Omental fat pad (tissue), 4 donors: ENCODE measurements around the gene LETMD1. TPM values are rescaled to one million over a fixed set of nuclear protein-coding genes. Genes with fewer than 3 reads are reported as not detected.
"Not testable (repeated sequence)": the region's sequence is repeated elsewhere in the genome, so short reads cannot be mapped to it uniquely, and the experiment has no call there.

Experiments used
- ATAC-seq: fragments of 150-250 bp; one replicate; pipeline ENCODE4 v1.9.1; 2016; ENCODE audit warnings: mild to moderate bottlenecking, moderate library complexity; ENCODE audit not compliant: low FRiP score
- DNase-seq: peaks from one replicate; pipeline ENCODE4 v3.0.0-alpha.2; 2019; ENCODE audit warnings: low spot score
- total RNA-seq, 4 donors: library from RNA; depleted of rRNA; stranded (reverse); fragments of >200 nt; gene quantifications; one replicate each; pipeline ENCODE4 v1.1.0, GENCODE V29; 2016
- TF ChIP-seq, protein P1 (sequence below), 3 donors: fragments of 450-650 bp; IDR thresholded peaks; one replicate each; pipeline ENCODE4 v1.5.1; 2016 to 2017; ENCODE audit warnings: antibody characterized with exemption in 3 of 3, mild to moderate bottlenecking in 3 of 3, moderate library complexity in 2 of 3

The LETMD1 gene
- total RNA-seq, 4 donors from 2014 or later: 38.9 to 68.4 (median 60.5) TPM

DNA sequence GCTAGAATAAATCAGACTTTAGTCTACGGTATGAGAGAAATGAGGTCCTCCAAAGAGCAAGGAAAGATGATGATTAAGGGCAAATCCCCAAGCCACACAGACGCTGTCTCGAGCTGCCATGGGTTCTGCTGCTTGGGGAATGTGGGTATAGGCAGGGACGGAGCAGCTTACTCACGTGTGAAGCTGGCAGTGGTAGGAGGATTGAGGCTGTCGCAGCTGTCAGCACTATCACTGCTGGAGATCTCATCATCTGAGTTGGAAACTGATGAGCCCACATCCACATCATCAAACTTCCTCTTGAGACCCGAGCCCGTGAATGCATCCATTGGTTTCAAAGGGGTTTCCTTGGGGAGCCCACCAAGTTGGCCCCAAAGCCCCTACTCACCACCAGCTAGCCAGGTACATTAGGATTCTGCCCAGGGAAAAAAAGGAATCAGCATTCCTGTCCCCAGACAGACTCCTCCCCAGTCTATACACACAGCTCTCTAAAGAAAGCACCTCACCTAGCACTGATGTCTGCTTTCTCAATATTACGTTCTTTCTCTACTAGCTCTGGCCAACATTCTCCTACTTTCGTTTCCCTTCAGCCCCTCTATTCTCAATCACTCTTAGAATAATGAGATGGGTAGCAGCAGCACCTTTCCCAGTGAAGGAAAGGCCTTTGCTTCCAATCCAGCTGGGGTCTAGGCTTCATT lies 28.3 kb downstream of the LETMD1 start:
- DNase-seq (no peak), ATAC-seq (no peak)
- TF ChIP-seq, protein P1, sequence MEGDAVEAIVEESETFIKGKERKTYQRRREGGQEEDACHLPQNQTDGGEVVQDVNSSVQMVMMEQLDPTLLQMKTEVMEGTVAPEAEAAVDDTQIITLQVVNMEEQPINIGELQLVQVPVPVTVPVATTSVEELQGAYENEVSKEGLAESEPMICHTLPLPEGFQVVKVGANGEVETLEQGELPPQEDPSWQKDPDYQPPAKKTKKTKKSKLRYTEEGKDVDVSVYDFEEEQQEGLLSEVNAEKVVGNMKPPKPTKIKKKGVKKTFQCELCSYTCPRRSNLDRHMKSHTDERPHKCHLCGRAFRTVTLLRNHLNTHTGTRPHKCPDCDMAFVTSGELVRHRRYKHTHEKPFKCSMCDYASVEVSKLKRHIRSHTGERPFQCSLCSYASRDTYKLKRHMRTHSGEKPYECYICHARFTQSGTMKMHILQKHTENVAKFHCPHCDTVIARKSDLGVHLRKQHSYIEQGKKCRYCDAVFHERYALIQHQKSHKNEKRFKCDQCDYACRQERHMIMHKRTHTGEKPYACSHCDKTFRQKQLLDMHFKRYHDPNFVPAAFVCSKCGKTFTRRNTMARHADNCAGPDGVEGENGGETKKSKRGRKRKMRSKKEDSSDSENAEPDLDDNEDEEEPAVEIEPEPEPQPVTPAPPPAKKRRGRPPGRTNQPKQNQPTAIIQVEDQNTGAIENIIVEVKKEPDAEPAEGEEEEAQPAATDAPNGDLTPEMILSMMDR (IDR thresholded peaks at IDR 0.05): no peak

DNA sequence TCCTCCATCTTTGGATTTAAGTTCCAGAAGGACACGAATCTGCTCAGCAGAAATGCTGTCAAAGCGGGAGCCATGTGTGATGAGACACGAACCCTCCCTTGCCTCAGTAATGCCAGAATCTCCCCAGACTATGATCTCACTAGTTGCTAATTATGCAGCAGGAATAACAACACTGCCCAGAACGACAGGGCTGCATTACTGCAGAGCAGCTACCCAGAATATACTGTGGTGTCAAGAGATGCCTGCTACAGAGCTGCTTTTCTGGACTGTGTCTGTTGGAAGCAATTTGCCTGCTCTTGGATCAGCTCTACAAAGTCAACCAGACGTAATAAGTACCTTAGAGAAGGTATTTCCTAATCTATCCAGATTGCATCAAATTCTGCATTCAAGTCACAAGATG lies 29.8 kb downstream of the LETMD1 start:
- DNase-seq: no peak
- no peak for ATAC-seq
- TF ChIP-seq, protein P1 (IDR thresholded peaks at IDR 0.05): no peak

DNA sequence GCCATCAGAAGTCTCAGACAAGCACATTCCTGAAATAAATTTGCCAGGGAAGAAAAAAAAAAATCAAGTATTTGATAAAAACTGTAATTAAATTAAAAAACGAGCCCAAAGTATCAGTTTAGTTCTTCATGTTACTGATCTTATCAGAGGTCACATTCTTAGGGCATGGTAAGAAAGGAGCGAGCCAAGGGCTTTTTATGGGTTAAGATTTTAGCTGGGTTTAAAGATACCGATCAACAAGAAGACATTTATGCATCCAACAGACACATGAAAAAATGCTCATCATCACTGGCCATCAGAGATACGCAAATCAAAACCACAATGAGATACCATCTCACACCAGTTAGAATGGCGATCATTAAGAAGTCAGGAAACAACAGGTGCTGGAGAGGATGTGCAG lies 30.2 kb downstream of the LETMD1 start:
- DNase-seq, ATAC-seq: not testable (repeated sequence)

DNA sequence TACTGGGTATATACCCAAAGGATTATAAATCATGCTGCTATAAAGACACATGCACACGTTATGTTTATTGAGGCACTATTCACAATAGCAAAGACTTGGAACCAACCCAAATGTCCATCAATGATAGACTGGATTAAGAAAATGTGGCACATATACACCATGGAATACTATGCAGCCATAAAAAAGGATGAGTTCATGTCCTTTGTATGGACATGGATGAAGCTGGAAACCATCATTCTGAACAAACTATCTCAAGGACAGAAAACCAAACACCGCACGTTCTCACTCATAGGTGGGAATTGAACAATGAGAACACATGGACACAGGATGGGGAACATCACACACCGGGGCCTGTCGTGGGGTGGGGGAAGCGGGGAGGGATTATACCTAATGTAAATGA lies 30.7 kb downstream of the LETMD1 start:
- DNase-seq, ATAC-seq: not testable (repeated sequence)

DNA sequence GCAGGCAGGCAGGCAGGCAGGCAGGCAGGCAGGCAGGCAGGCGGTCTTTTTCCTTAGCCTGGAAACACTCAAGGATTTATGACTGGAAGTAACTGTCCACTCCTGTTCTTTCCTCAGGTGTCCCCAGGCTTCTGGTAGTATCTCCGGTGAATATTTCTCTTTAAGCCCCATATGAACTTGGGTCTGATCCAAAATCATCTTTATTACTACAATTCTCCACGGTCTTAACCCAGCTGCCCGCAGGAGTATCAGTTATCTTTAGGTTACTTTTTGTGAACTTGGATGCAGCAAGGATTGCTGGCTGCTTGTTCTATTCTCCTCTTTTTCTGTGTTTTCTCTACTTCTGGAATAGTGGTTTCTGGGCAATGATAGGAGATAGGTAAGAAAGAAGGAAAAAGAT lies 32.0 kb downstream of the LETMD1 start:
- ATAC-seq: no peak
- TF ChIP-seq, protein P1 (IDR thresholded peaks at IDR 0.05): no peak

DNA sequence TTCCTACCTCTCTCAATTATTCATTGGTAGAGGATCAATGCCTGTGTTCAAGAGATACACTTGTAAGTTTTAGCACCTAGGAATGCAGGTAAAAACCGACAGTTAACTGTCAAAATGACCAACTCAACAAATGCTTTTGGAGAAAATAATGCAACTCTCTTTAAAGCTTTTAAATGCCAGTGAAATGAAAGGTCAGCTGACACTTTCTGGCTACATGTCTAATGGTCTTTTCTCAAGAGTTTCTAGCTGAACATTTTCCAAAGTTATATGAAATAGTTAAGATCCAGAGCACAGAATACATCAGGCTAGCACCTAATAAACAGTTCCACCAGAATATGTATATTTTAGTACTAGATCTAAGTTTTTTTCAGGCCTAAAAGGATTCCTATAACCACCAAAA lies 33.3 kb downstream of the LETMD1 start:
- ATAC-seq (no peak), DNase-seq (no peak)
- TF ChIP-seq, protein P1 (IDR thresholded peaks at IDR 0.05): no peak

More for the DNA sequence above, 32.0 kb downstream of the LETMD1 start:
- DNase-seq: no peak

DNA sequence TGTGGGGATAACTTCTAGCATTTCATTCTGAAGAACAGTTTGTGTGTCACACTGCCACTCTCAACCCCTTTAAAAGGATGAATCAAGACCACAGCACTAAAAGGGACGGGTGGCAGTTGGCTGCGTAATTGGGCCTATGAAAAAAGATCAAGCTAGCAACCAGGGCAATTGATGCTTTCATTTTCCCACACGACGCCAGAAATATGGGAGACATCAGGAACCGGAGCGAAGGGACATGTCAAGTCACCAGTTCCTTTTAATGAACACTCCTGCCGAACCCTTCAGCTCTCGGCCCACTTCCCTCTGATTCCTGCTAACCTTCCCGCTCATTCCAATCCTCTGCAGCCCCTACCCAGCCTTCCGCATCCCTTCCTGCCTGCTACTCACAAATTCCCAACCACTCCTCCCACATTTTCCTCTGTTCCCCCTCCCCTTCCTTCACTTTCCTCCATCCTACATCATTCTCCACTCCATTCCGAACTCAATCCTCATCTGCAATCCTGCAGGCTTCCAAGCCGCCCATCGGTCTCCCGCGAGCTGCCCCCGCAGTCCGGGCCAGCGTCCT lies 34.5 kb downstream of the LETMD1 start:
- ATAC-seq (peak; percentile 60), DNase-seq (no peak)
- TF ChIP-seq, protein P1 (IDR thresholded peaks at IDR 0.05): no peak

DNA sequence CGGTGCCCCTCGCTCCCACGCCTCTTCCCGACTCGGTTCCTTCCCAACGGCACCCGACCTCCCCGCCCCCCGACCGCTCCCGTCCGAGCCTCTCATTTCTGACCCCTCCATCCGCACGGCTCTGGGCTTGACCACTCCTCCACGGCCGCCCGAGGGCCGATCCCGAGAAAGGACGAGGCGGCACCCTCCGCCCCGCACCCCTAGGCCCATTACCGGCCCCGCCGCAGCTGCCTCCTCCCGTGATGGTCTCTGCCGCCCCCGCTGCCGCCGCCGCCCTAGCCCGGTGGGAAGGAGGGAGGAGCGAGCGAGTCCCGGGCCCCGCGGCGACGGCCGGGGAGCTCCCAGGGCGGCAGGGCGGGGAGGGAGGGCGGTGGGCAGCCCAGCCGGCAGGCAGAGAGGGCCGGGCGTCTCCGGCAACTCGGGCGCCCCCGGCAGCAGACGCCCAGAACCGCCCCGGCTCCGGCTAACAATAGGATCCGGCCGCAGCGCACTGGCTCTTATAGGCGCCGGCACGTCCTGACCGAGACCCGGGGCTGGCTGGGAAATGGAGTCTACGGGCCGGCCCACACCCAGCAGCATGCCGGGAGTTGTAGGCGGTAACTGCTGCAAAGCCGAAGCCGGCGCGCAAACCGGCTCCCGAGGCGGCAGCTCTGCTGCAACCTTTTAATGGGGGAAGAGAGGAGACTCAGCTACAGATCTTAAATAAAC lies 35.2 kb downstream of the LETMD1 start, which contains the start of gene CSRNP2:
Gene CSRNP2, minus strand, starts transcription at position 471 of the 708 bp plus-strand sequence. CDS start 7,035 bp downstream, outside the sequence.
- TF ChIP-seq, protein P1 (IDR thresholded peaks at IDR 0.05): no peak
- ATAC-seq: peak; percentile 100
- DNase-seq: peak; percentile 90
